Ascending aorta (tissue), 2 donors: ENCODE results near the gene PREX1. TPM values are rescaled to one million over a fixed set of nuclear protein-coding genes. Genes with fewer than 3 reads are reported as not detected.

Experiments
- DNase-seq, 2 donors: peaks; one replicate each; pipeline ENCODE4 v3.0.0-alpha.2; 2019; ENCODE audit warnings: low spot score in 2 of 2
- H3K27ac ChIP-seq, 2 donors: fragments of 200-600 bp; sonication (generic); one replicate each; pipeline ENCODE4 v1.5.1; 2016 to 2017; ENCODE audit warnings: mild to moderate bottlenecking in 1 of 2
- H3K27me3 ChIP-seq: fragments of 200-600 bp; sonication (generic); one replicate; pipeline ENCODE4 v1.5.1; 2017
- H3K36me3 ChIP-seq, 2 donors: fragments of 200-600 bp; sonication (generic); one replicate each; pipeline ENCODE4 v1.5.1; 2016
- H3K4me1 ChIP-seq, 2 donors: fragments of 200-600 bp; sonication (generic); one replicate each; pipeline ENCODE4 v1.5.1; 2016 to 2017; ENCODE audit warnings: mild to moderate bottlenecking in 1 of 2
- H3K4me3 ChIP-seq, 2 donors: fragments of 200-600 bp; sonication (generic); one replicate each; pipeline ENCODE4 v1.5.1; 2016 to 2017; ENCODE audit warnings: mild to moderate bottlenecking in 1 of 2
- H3K9me3 ChIP-seq, 2 donors: fragments of 200-600 bp; sonication (generic); one replicate each; pipeline ENCODE4 v1.5.1; 2016
- CTCF ChIP-seq, 3 experiments: fragments of 200-600 bp in 2 of 3; fragments of 450-650 bp in 1 of 3; sonication (generic) in 2 of 3; IDR thresholded peaks; one replicate each; pipeline ENCODE4 v1.5.1; 2016 to 2019; ENCODE audit warnings: antibody characterized with exemption in 3 of 3, mild to moderate bottlenecking in 1 of 3, moderate library complexity in 1 of 3
- intact Hi-C: fragments of 100-400 bp; cut with DNase I; formaldehyde crosslinking; loops from one replicate; pipeline ENCODE4 v1.15.1; 2023
- total RNA-seq: library from RNA; depleted of rRNA; stranded (reverse); fragments of >200 nt; gene quantifications from one replicate; pipeline ENCODE4 v1.1.0, GENCODE V29; 2016

PREX1 gene
- total RNA-seq, 1 donor from 2014 or later: 75.4 TPM

GRCh38 chr20:48586730-48587129 is 241.1 kb downstream of the PREX1 start:
- no peak for DNase-seq
- intact Hi-C loops: no loop called here
- Histone ChIP-seq H3K4me1 (no peaks in the 10 kb centered on the region), H3K36me3 (no peaks in the 10 kb centered on the region), H3K9me3 (no peaks in the 10 kb centered on the region), H3K27ac (no peak overlapping the region), H3K27me3 (no peaks in the 10 kb centered on the region), H3K4me3 (no peak overlapping the region)
- TF ChIP-seq CTCF (IDR thresholded peaks at IDR 0.05): no peak

DNA sequence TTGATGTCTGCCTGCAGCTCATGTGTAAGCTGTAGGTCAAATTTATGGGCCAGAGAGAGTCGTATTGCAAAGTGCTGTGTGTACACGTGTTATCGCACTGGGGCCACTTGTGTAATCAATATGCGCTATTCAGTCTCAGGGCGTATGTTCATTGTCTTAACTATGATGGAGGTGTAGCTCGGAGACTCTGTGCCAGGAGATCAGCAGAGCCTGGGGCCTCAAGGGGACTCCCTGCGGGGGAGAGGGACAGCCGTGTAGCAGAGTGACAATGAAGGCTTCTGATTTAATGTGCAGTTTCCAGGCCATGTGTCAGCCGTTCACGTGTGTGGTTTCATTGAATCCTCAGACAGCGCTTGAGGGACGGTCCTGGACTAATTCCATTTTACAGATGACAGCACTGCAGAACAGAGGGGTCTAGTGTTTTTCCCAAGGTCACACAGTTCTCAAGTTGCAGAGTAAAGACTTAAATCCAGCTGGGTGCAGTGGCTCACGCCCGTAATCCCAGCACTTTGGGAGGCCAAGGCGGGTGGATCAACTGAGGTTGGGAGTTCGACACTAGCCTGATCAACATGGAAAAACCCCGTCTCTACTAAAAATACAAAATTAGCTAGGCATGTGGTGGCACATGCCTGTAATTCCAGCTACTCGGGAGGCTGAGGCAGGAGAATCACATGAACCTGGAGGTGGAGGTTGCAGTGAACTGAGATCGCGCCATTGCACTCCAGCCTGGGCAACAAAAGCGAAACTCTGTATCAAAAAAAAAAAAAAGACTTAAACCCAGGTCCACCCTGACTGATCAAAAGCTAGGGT is 242.5 kb downstream of the PREX1 start:
- Histone ChIP-seq H3K27me3 (no peaks in the 10 kb centered on the region), H3K36me3 (no peaks in the 10 kb centered on the region), H3K9me3 (no peaks in the 10 kb centered on the region), H3K4me1 (no peaks in the 10 kb centered on the region), H3K27ac (no peak overlapping the region), H3K4me3 (no peak overlapping the region)
- no peak for TF ChIP-seq CTCF (IDR thresholded peaks at IDR 0.05)
- DNase-seq: no peak
- intact Hi-C loops: no loop called here

DNA sequence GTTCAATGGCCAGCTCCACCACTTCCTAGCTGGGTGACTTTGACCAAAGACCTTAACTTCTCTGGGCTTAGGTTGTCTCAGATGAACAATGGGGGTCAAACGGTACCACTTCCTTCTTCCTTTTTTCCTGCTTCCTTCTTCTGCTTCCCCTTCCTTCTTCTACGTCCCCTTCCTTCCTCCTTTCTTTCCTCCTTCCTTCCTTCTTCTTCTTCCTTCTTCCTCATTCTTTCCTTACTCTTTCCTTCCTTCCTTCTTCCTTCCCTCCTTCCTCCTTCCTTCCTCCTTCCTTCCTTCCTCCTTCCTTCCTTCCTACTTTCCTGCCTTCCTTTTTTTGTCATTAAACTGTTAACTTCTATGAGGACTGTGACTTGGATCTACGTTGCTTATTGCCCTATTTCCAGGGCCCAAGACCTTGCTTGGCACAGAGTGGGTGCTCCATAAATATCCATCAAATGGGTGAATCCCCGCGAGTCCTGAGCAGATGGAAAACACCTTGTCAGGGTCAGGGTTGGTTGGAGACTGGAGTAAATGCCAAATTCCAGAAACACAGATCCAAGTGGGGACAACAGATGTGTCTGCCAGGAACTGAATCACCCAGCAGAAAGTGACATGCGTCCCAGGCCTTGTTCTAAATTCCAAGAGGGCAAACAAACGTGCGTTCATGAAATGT is 243.3 kb downstream of the PREX1 start:
- Histone ChIP-seq H3K4me1 (no peaks in the 10 kb centered on the region), H3K4me3 (no peak overlapping the region), H3K36me3 (no peaks in the 10 kb centered on the region), H3K9me3 (no peaks in the 10 kb centered on the region), H3K27ac (no peak overlapping the region), H3K27me3 (no peaks in the 10 kb centered on the region)
- no peak for TF ChIP-seq CTCF (IDR thresholded peaks at IDR 0.05)
- intact Hi-C loops: no loop called here
- no peak for DNase-seq

DNA sequence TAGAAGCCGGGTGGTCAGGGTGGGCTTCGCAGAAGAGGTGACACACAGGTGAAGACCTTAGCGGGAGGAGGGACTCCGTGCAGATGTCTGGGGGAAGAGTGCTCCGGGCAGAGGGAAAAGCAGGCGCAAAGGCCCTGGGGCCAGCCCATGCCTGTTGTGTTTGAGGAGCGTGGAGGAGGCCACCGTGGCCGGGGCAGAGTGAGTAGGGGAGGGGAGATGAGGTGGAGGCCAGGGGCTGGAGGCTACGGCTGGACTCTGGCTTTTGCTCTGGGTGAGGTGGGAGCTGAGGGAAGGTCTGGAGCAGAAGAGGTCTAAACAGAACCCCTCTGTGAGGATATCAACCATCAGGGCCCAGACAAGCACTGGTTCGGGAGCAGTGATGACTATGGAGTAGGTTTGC is 244.0 kb downstream of the PREX1 start:
- H3K4me1 ChIP-seq: no peaks in the 10 kb centered on the region
- no peak overlapping the region for H3K4me3 ChIP-seq
- H3K27ac ChIP-seq: no peak overlapping the region
- intact Hi-C loops: no loop called here
- H3K27me3 ChIP-seq: no peaks in the 10 kb centered on the region
- no peaks in the 10 kb centered on the region for H3K36me3 ChIP-seq
- TF ChIP-seq CTCF (IDR thresholded peaks at IDR 0.05): no peak
- no peaks in the 10 kb centered on the region for H3K9me3 ChIP-seq
- DNase-seq: no peak

DNA sequence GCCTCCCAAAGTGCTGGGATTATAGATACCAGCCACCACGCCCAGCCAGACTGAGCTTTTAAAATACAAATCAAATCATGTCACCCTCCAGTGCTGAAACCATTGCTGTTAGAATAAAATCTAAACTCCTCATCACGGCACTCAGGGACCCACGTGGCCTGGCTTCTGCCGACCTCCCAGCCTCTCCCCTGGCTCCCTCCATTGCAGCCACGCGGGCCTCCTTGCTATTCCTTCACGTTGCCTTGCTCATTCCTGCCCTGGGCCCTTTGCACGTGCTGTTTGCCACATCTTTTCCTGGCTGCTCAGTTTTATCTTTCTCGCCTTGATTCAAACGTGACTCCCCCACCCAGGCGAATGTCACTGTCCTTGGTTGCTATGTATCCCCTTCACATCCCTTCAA is 244.6 kb downstream of the PREX1 start:
- no peak for TF ChIP-seq CTCF (IDR thresholded peaks at IDR 0.05)
- no peak for DNase-seq
- H3K9me3 ChIP-seq: no peaks in the 10 kb centered on the region
- H3K36me3 ChIP-seq: no peaks in the 10 kb centered on the region
- H3K27ac ChIP-seq: no peak overlapping the region
- H3K4me3 ChIP-seq: no peak overlapping the region
- intact Hi-C loops: no loop called here
- H3K27me3 ChIP-seq: no peaks in the 10 kb centered on the region
- no peaks in the 10 kb centered on the region for H3K4me1 ChIP-seq
